Parathyroid adenoma (tissue), 2 donors: ENCODE results near the gene FAHD2A.
"Not testable (repeated sequence)": the region's sequence is repeated elsewhere in the genome, so short reads cannot be mapped to it uniquely, and the experiment has no call there.

Experiments used
- H2AFZ ChIP-seq: fragments of 300-600 bp; sonication (generic); one replicate; pipeline ENCODE4 v1.7.0; 2017; ENCODE audit warnings: antibody characterized with exemption, mild to moderate bottlenecking
- H3K27ac ChIP-seq: fragments of 300-600 bp; sonication (generic); one replicate; pipeline ENCODE4 v1.7.0; 2017
- H3K27me3 ChIP-seq: fragments of 300-600 bp; sonication (generic); one replicate; pipeline ENCODE4 v1.7.0; 2017; ENCODE audit warnings: low read length; ENCODE audit not compliant: control insufficient read depth, insufficient read depth
- H3K36me3 ChIP-seq: fragments of 300-600 bp; sonication (generic); one replicate; pipeline ENCODE4 v1.7.0; 2017; ENCODE audit warnings: low read length; ENCODE audit not compliant: control insufficient read depth, insufficient read depth
- H3K4me1 ChIP-seq: fragments of 300-600 bp; sonication (generic); one replicate; pipeline ENCODE4 v1.7.0; 2017; ENCODE audit warnings: control low read depth
- H3K4me2 ChIP-seq: fragments of 300-600 bp; sonication (generic); one replicate; pipeline ENCODE4 v1.7.0; 2017; ENCODE audit warnings: low read length
- H3K4me3 ChIP-seq: fragments of 300-600 bp; sonication (generic); one replicate; pipeline ENCODE4 v1.7.0; 2017; ENCODE audit warnings: low read depth, low read length
- H3K79me2 ChIP-seq: fragments of 300-600 bp; sonication (generic); one replicate; pipeline ENCODE4 v1.7.0; 2017; ENCODE audit warnings: control low read depth
- H3K9ac ChIP-seq: fragments of 300-600 bp; sonication (generic); one replicate; pipeline ENCODE4 v1.7.0; 2017; ENCODE audit warnings: mild to moderate bottlenecking
- H3K9me3 ChIP-seq: fragments of 300-600 bp; sonication (generic); one replicate; pipeline ENCODE4 v1.7.0; 2017; ENCODE audit warnings: low read length; ENCODE audit not compliant: control insufficient read depth
- TF ChIP-seq, protein P1 (sequence below): fragments of 300-600 bp; sonication (generic); IDR thresholded peaks from one replicate; pipeline ENCODE4 v1.7.0; 2017; ENCODE audit warnings: antibody characterized with exemption, mild to moderate bottlenecking
- donor health status: primary hyperparathyroidism.

FAHD2A gene

DNA sequence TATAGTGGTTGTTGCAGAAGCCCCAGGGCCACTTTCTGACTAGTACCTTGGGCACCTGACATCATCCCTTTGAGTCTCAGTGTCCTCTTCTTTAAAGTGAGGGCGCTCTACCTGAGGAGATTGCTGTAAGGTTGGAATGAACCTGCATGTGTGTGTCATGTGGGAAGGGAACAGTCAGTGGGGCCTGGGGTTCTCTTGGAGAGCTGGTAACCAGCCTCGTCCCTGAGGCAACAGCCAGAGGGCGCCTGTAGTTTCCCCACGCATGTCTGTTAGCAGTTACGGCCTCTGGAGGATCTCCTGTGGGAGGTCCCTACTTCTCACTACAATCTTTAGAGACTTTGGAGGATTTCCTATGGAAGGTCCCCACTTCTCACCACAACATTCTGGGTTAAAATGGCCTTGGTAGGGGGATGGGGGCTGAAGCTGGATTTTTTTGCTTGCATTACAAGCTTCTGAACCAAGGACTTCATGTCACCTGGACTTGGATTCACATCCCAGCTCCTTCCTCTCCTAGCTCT, 755 bp downstream of the FAHD2A start:
- H2AFZ ChIP-seq, result peak overlapping the region; percentile 98
- H3K9ac ChIP-seq, H3K27ac ChIP-seq, H3K4me1 ChIP-seq, H3K36me3 ChIP-seq, H3K9me3 ChIP-seq, H3K27me3 ChIP-seq: not testable (repeated sequence)
- H3K4me3 ChIP-seq, result peak overlapping the region; percentile 78
- peak overlapping the region; percentile 92 for H3K4me2 ChIP-seq
- TF ChIP-seq, protein P1, sequence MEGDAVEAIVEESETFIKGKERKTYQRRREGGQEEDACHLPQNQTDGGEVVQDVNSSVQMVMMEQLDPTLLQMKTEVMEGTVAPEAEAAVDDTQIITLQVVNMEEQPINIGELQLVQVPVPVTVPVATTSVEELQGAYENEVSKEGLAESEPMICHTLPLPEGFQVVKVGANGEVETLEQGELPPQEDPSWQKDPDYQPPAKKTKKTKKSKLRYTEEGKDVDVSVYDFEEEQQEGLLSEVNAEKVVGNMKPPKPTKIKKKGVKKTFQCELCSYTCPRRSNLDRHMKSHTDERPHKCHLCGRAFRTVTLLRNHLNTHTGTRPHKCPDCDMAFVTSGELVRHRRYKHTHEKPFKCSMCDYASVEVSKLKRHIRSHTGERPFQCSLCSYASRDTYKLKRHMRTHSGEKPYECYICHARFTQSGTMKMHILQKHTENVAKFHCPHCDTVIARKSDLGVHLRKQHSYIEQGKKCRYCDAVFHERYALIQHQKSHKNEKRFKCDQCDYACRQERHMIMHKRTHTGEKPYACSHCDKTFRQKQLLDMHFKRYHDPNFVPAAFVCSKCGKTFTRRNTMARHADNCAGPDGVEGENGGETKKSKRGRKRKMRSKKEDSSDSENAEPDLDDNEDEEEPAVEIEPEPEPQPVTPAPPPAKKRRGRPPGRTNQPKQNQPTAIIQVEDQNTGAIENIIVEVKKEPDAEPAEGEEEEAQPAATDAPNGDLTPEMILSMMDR, result peak; percentile 37
- peaks cover 13% of the 10 kb centered on the region for H3K79me2 ChIP-seq

DNA sequence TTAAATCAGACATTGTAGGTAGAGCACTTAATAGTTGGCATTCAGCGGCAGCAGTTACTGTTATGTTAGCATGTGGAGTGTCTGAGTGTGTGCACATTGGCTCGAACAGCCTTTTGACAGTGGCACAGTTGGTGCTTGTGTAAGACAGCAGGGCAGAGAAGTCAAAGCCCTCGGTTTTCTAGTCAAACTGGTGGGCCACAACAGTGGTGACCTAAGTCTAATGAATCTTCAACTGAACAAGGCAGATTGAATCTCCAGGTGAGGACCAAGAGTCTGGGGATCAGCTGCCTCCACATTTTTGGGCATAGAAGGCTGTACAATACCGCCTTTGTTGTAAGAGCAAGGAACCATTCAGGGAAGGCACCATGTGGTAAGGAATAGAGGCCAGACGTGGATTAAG, 1.3 kb downstream of the FAHD2A start:
- H3K36me3 ChIP-seq, H3K4me3 ChIP-seq, H3K4me2 ChIP-seq, H3K9ac ChIP-seq, H3K27me3 ChIP-seq, H2AFZ ChIP-seq, H3K27ac ChIP-seq, H3K9me3 ChIP-seq, H3K4me1 ChIP-seq: not testable (repeated sequence)
- H3K79me2 ChIP-seq, result peaks cover 13% of the 10 kb centered on the region

DNA sequence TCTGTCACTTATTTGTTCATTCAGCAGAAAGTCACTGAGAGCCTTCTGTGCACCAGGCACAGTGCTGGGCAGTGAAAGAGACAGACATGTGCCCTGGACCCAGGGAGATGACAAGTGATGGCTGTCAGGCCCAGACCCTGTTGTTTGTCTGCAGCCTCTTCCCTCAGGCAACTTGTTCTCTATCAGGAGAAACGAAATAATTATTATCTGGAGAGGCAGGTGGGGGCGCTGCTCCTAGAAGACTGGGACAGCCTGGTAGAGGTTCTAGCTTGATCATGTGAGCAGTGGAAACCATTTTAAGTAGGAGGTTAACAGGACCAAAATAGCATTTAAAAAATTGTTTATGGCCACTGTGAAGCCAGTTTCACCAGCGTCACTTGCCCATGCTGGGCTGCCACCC, 2.2 kb downstream of the FAHD2A start:
- H3K79me2 ChIP-seq, result peaks cover 13% of the 10 kb centered on the region
- not testable (repeated sequence) for H3K4me2 ChIP-seq, H2AFZ ChIP-seq, H3K36me3 ChIP-seq, H3K9ac ChIP-seq, H3K9me3 ChIP-seq, H3K4me1 ChIP-seq, H3K27ac ChIP-seq, H3K4me3 ChIP-seq, H3K27me3 ChIP-seq

DNA sequence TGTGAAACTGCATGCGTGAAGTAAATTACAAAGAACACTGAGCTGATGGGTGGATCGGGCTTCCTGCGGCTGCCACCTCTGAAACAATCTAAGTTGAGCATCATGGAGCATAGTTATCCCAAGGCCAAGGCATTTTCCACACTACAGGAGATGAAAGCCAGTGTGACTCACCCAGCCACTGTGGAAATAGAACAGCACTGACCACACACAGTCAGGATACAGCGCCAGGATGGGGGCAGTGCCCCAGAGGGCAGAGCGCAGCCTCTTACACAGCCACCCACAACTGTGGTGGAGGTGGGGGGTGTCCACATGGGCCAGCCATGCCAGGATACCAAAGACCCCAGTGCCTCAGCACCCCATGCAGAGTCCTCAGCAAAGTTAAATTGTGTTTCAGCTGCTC, 8.7 kb downstream of the FAHD2A start:
- H3K4me2 ChIP-seq, H2AFZ ChIP-seq, H3K4me3 ChIP-seq, H3K36me3 ChIP-seq, H3K79me2 ChIP-seq, H3K27me3 ChIP-seq, H3K9ac ChIP-seq, H3K27ac ChIP-seq, H3K9me3 ChIP-seq, H3K4me1 ChIP-seq: not testable (repeated sequence)

DNA sequence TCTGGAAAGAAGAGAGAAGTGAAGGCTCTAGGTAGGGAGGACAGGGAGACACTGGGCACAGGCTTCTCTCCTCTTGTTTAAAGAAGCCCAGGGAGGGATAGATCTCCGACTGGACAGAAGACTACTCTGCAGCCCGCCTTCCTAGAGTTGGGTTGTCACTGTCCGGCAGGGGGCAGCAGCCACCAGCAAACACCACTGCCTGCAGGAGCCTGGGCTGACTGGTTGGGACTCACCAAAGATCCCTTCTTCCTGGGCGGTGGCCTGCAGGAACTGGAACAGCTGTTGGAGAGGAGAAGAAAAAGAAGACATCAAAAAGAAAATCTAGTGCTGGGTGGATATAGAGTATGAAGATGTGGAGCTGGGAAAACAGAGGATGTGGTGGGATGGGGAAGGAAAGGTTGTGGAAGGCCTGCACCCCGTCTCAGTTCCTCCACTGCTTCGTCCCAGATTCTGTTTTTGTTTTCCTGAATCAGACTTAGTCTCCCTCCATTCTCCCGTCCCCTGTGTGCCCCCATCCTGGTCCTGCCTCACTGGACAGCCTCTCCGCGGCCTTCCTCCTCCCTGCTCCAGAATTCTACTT, 11.6 kb downstream of the FAHD2A start:
- not testable (repeated sequence) for H3K36me3 ChIP-seq, H3K27ac ChIP-seq, H3K79me2 ChIP-seq, H3K4me2 ChIP-seq, H3K9me3 ChIP-seq, H3K4me3 ChIP-seq, H3K27me3 ChIP-seq, H3K9ac ChIP-seq, H2AFZ ChIP-seq, H3K4me1 ChIP-seq
- TF ChIP-seq, protein P1, result peak; percentile 94

DNA sequence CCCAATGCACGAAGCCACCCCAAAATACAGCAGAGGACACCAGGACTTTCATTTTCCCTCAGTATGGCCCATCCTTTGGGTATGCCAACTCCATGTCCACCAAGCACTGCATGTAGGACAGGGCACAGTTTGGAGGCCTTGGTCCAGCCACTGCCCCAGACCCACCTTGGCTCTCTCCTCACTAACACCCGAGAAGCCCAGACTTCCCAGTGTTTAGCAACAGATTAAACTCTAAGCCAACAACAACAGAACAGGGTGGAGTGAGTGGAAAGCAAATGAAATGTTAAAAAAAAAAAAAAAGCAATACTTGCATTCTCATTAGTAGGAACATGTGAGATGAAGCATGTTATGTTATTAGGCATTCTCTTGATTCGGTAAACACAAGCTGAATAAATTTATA, 12.6 kb downstream of the FAHD2A start:
- not testable (repeated sequence) for H3K36me3 ChIP-seq, H2AFZ ChIP-seq, H3K9ac ChIP-seq, H3K4me2 ChIP-seq, H3K9me3 ChIP-seq, H3K27me3 ChIP-seq, H3K27ac ChIP-seq, H3K4me3 ChIP-seq, H3K79me2 ChIP-seq, H3K4me1 ChIP-seq

DNA sequence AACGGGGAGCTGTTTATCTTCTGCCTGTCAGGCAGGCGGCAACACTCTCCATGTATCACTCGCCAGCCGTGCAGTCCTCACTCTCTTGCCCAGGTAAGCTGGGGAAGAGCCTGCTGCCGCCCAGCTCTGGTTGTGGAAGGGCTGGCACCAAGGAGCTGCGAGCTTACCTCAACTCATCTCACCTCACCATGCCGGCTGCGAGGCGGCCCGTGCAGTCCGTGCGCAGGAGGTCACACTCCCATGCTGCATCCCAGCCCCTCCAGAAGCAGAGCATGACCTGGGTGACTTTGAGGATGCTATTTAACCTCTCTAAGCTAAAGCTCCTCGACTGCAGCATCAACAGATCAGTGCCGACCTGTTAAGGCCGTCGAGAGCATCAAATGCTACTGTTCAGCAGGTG, 13.1 kb downstream of the FAHD2A start:
- not testable (repeated sequence) for H2AFZ ChIP-seq, H3K36me3 ChIP-seq, H3K9me3 ChIP-seq

DNA sequence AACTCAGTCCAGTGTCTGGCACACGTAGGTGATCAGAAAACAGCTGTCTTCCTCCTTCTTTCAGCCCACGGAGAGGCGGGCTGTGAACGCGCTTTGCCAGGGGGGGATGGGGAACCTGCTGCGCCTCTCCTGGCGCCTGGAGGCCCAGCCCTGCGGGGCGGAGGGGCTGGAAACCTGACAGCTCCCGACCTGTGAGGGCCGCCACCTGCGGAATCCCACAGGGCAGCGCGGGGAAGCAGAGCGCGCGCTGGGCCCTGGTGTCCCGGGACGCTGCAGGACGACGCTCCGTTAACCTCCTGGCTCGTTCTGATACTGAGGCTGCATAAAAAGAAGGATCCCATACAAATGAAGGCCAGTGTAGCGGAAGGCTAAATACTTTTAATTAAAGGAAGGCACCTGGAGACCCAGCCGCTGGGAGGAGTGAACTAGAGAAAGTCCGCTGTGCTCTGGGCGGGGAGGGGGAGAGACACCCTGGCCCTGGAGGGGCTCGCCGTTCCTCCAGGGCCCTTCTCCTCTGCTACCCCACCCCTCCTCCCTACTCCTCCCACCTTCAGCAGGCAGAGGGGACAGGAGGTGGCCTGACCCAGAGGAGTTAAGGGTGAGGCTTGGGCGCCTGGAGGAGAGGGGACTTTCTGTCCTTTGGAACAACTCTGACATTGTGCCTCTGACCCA, 24.8 kb downstream of the FAHD2A start:
- not testable (repeated sequence) for H3K4me3 ChIP-seq, H3K27me3 ChIP-seq, H3K4me1 ChIP-seq, H2AFZ ChIP-seq, H3K79me2 ChIP-seq, H3K9me3 ChIP-seq, H3K9ac ChIP-seq, H3K36me3 ChIP-seq, H3K27ac ChIP-seq, H3K4me2 ChIP-seq

More for the DNA sequence above, 13.1 kb downstream of the FAHD2A start:
- not testable (repeated sequence) for H3K4me2 ChIP-seq, H3K27ac ChIP-seq, H3K9ac ChIP-seq, H3K27me3 ChIP-seq, H3K79me2 ChIP-seq, H3K4me3 ChIP-seq, H3K4me1 ChIP-seq

DNA sequence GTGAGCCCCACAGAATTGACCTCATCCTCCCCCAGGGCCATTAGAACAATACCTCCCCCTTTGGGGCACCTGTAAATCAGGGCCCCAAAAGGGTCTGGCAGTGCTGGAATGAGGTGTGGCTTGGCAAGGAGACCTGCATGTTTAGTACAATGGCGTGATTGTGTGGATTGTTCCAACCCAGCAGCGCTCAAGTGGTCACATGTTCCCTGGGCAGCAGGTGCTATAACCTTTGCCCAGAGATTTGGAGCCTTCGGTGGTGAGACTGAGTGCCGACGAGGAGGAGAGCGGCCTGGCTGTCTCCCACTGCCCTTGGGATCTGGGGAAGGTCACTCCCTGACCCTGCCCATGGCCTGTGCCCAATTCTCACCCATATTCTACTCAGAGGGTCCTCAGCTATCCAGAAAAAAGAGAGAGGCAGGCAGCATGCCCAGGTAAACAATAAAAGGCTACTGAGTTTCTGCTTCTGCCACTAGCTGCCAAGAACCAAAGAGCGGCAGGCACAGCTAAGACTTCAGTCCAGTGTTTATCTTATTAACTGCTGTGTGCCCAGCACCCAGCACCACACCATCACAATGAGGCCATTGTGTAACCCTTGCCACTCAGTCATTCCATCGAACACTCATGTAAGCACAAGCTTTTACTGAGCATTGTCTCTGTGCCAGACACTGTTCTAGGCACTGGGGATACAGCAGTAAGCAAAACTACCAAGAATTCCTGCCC, 27.4 kb downstream of the FAHD2A start:
- H3K9ac ChIP-seq, H3K4me1 ChIP-seq, H3K4me2 ChIP-seq, H3K4me3 ChIP-seq, H3K27me3 ChIP-seq, H3K9me3 ChIP-seq, H3K79me2 ChIP-seq, H2AFZ ChIP-seq, H3K27ac ChIP-seq, H3K36me3 ChIP-seq: not testable (repeated sequence)
